Astrocyte (in vitro differentiated cells and primary cell): ENCODE data around the gene RAB11FIP5. TPM values are rescaled to one million over a fixed set of nuclear protein-coding genes. Genes with fewer than 3 reads are reported as not detected.

Experiments used
- DNase-seq: peaks from one replicate; pipeline ENCODE4 v3.0.0-alpha.2; 2010; ENCODE audit warnings: low read depth
- FAIRE-seq: peaks from 2 replicates; lab custom pipeline; 2011; peaks lifted over from hg19 to GRCh38; lab: Jason Lieb, UNC
- H2AFZ ChIP-seq: 2 replicates; pipeline ENCODE4 v1.6.0; 2012; ENCODE audit warnings: low read depth, low read length, inconsistent platforms
- H3K27ac ChIP-seq: 2 replicates; pipeline ENCODE4 v1.5.1; 2011; ENCODE audit warnings: low read depth, low read length, inconsistent platforms
- H3K27me3 ChIP-seq: 2 replicates; pipeline ENCODE4 v1.6.0; 2011; ENCODE audit warnings: low read length, inconsistent platforms; ENCODE audit not compliant: insufficient read depth
- H3K36me3 ChIP-seq: 2 replicates; pipeline ENCODE4 v1.5.1; 2011; ENCODE audit warnings: low read length, inconsistent platforms; ENCODE audit not compliant: insufficient read depth
- H3K4me1 ChIP-seq: 2 replicates; pipeline ENCODE4 v1.5.1; 2011; ENCODE audit warnings: low read length, inconsistent platforms; ENCODE audit not compliant: insufficient read depth
- H3K4me2 ChIP-seq: 2 replicates; pipeline ENCODE4 v1.6.0; 2012; ENCODE audit warnings: low read length, inconsistent platforms
- H3K4me3 ChIP-seq: 2 replicates; pipeline ENCODE4 v1.5.1; 2011; ENCODE audit warnings: low read depth, mild to moderate bottlenecking, low read length, inconsistent platforms; ENCODE audit not compliant: insufficient read depth
- H3K79me2 ChIP-seq: 2 replicates; pipeline ENCODE4 v1.6.0; 2012; ENCODE audit warnings: mild to moderate bottlenecking, low read length, inconsistent platforms; ENCODE audit not compliant: insufficient read depth
- H3K9ac ChIP-seq: 2 replicates; pipeline ENCODE4 v1.6.0; 2012; ENCODE audit warnings: mild to moderate bottlenecking, low read length, inconsistent platforms
- H3K9me3 ChIP-seq: 2 replicates; pipeline ENCODE4 v1.5.1; 2012; ENCODE audit warnings: low read depth, mild to moderate bottlenecking, low read length, inconsistent platforms; ENCODE audit not compliant: insufficient read depth
- H4K20me1 ChIP-seq: 2 replicates; pipeline ENCODE4 v1.6.0; 2012; ENCODE audit warnings: low read length, inconsistent platforms; ENCODE audit not compliant: insufficient read depth
- H3K27ac Mint-ChIP-seq: one replicate; pipeline ENCODE4 v1.8.0; 2021; ENCODE audit warnings: mild to moderate bottlenecking, mixed read lengths; ENCODE audit not compliant: unreplicated experiment
- H3K27me3 Mint-ChIP-seq: one replicate; pipeline ENCODE4 v1.8.0; 2021; ENCODE audit warnings: low read depth, mixed read lengths; ENCODE audit not compliant: unreplicated experiment
- H3K36me3 Mint-ChIP-seq: one replicate; pipeline ENCODE4 v1.8.0; 2021; ENCODE audit warnings: low read depth, mixed read lengths; ENCODE audit not compliant: unreplicated experiment
- H3K4me1 Mint-ChIP-seq: one replicate; pipeline ENCODE4 v1.8.0; 2021; ENCODE audit warnings: low read depth, mixed read lengths; ENCODE audit not compliant: unreplicated experiment
- H3K4me3 Mint-ChIP-seq: one replicate; pipeline ENCODE4 v1.8.0; 2021; ENCODE audit warnings: mild to moderate bottlenecking, moderate library complexity, mixed read lengths; ENCODE audit not compliant: unreplicated experiment
- H3K9me3 Mint-ChIP-seq: one replicate; pipeline ENCODE4 v1.8.0; 2021; ENCODE audit warnings: mild to moderate bottlenecking, mixed read lengths; ENCODE audit not compliant: unreplicated experiment
- CTCF ChIP-seq: IDR thresholded peaks from 2 replicates; pipeline ENCODE4 v1.5.1; 2011; ENCODE audit warnings: low read depth, mild to moderate bottlenecking, inconsistent platforms, low read length, moderate library complexity; ENCODE audit not compliant: insufficient read depth
- EZH2 ChIP-seq: IDR thresholded peaks from 2 replicates; pipeline ENCODE4 v1.6.1; 2012; ENCODE audit warnings: mild to moderate bottlenecking, low read length, inconsistent platforms; ENCODE audit not compliant: insufficient read depth
- total RNA-seq: library from RNA; stranded (reverse); gene quantifications from 2 replicates; pipeline ENCODE4 v1.2.1, GENCODE V29; 2021

Gene RAB11FIP5
- total RNA-seq, 1 donor from 2014 or later: 56.0 TPM

GRCh38 chr2:73142937-73143336 is 30.2 kb upstream of the RAB11FIP5 start:
- FAIRE-seq (no peak), DNase-seq (no peak)
- Mint-ChIP-seq H3K4me1 (peaks cover 2% of the 10 kb centered on the region), H3K36me3 (no peaks in the 10 kb centered on the region), H3K27ac (no peak overlapping the region), H3K27me3 (peaks cover 20% of the 10 kb centered on the region), H3K4me3 (no peak overlapping the region), H3K9me3 (peaks cover 5% of the 10 kb centered on the region)
- Histone ChIP-seq H3K27ac (no peak overlapping the region), H3K4me2 (no peak overlapping the region), H3K9ac (no peak overlapping the region), H3K9me3 (no peaks in the 10 kb centered on the region), H4K20me1 (no peaks in the 10 kb centered on the region), H3K36me3 (no peaks in the 10 kb centered on the region), H3K4me3 (no peak overlapping the region), H3K27me3 (peaks cover 3% of the 10 kb centered on the region), H3K4me1 (no peaks in the 10 kb centered on the region), H2AFZ (no peak overlapping the region), H3K79me2 (no peaks in the 10 kb centered on the region)
- TF ChIP-seq CTCF: no peak
- no peak for TF ChIP-seq EZH2

- peaks cover 2% of the 10 kb centered on the region for H3K4me1 Mint-ChIP-seq
- FAIRE-seq: no peak
- Histone ChIP-seq H3K79me2 (no peaks in the 10 kb centered on the region), H3K9ac (no peak overlapping the region), H3K27ac (no peak overlapping the region), H3K36me3 (no peaks in the 10 kb centered on the region), H3K4me2 (no peak overlapping the region), H2AFZ (no peak overlapping the region), H3K9me3 (no peaks in the 10 kb centered on the region), H3K27me3 (peaks cover 3% of the 10 kb centered on the region), H4K20me1 (no peaks in the 10 kb centered on the region), H3K4me3 (no peak overlapping the region), H3K4me1 (no peaks in the 10 kb centered on the region)
- H3K27me3 Mint-ChIP-seq: peaks cover 18% of the 10 kb centered on the region
- H3K4me3 Mint-ChIP-seq: no peak overlapping the region
- no peaks in the 10 kb centered on the region for H3K36me3 Mint-ChIP-seq
- H3K27ac Mint-ChIP-seq: no peak overlapping the region
- DNase-seq: no peak
- no peak for TF ChIP-seq CTCF
- TF ChIP-seq EZH2: no peak
- peaks cover 5% of the 10 kb centered on the region for H3K9me3 Mint-ChIP-seq
Measured at GRCh38 chr2:73141896-73142295, 29.1 kb upstream of the RAB11FIP5 start.

- DNase-seq: no peak
- H3K9me3 Mint-ChIP-seq: peaks cover 5% of the 10 kb centered on the region
- TF ChIP-seq CTCF (no peak), EZH2 (no peak)
- no peaks in the 10 kb centered on the region for H3K9me3 ChIP-seq
- no peaks in the 10 kb centered on the region for H3K79me2 ChIP-seq
- no peaks in the 10 kb centered on the region for H4K20me1 ChIP-seq
- H3K36me3 Mint-ChIP-seq: no peaks in the 10 kb centered on the region
- no peak overlapping the region for H3K4me3 ChIP-seq
- H3K36me3 ChIP-seq: no peaks in the 10 kb centered on the region
- H3K4me1 Mint-ChIP-seq: peaks cover 7% of the 10 kb centered on the region
- no peaks in the 10 kb centered on the region for H3K27me3 ChIP-seq
- H3K4me3 Mint-ChIP-seq: no peak overlapping the region
- H3K27me3 Mint-ChIP-seq: peaks cover 2% of the 10 kb centered on the region
- H3K9ac ChIP-seq: no peak overlapping the region
- no peak overlapping the region for H3K27ac Mint-ChIP-seq
- H3K27ac ChIP-seq: no peak overlapping the region
- peaks cover 8% of the 10 kb centered on the region for H3K4me1 ChIP-seq
- no peak overlapping the region for H2AFZ ChIP-seq
- H3K4me2 ChIP-seq: no peak overlapping the region
- FAIRE-seq: no peak
Measured at GRCh38 chr2:73135236-73135635, 22.5 kb upstream of the RAB11FIP5 start.
